Right atrium auricular region (tissue), 2 donors: ENCODE results near the gene EIF4E3. TPM values are rescaled to one million over a fixed set of nuclear protein-coding genes. Genes with fewer than 3 reads are reported as not detected.

Experiments used
- DNase-seq: peaks from one replicate; pipeline ENCODE4 v3.0.0-alpha.2; 2019; ENCODE audit warnings: low spot score
- H3K27ac ChIP-seq, 2 donors: fragments of 200-600 bp; sonication (generic); 1 replicate in 1 of 2; 2 replicates in 1 of 2; pipeline ENCODE4 v1.5.1; 2016 to 2019
- H3K27me3 ChIP-seq, 2 donors: fragments of 200-600 bp; sonication (generic); one replicate each; pipeline versions ENCODE4 v1.5.1 to v1.6.0; 2017 to 2019
- H3K36me3 ChIP-seq: fragments of 200-600 bp; sonication (generic); one replicate; pipeline ENCODE4 v1.5.1; 2016
- H3K4me1 ChIP-seq, 2 donors: fragments of 200-600 bp; sonication (generic); one replicate each; pipeline versions ENCODE4 v1.5.1 to v1.6.0; 2017 to 2019
- H3K4me3 ChIP-seq, 2 donors: fragments of 200-600 bp; sonication (generic); 1 replicate in 1 of 2; 2 replicates in 1 of 2; pipeline ENCODE4 v1.5.1; 2017 to 2019; ENCODE audit warnings: mild to moderate bottlenecking in 1 of 2, moderate library complexity in 1 of 2
- H3K9me3 ChIP-seq, 2 donors: fragments of 200-600 bp; sonication (generic); one replicate each; pipeline ENCODE4 v1.5.1; 2019
- CTCF ChIP-seq, 2 donors: fragments of 200-600 bp; sonication (generic); IDR thresholded peaks; one replicate each; pipeline ENCODE4 v1.5.1; 2019; ENCODE audit warnings: antibody characterized with exemption in 2 of 2
- total RNA-seq, 2 donors: library from RNA; depleted of rRNA; stranded (reverse); fragments of >200 nt; gene quantifications; one replicate each; pipeline ENCODE4 v1.1.0, GENCODE V29; 2016

The EIF4E3 gene
- total RNA-seq, 2 donors from 2014 or later = 18.2 to 23.3 TPM

- no peaks in the 10 kb centered on the region for H3K36me3 ChIP-seq
- no peaks in the 10 kb centered on the region for H3K27me3 ChIP-seq
- no peak for TF ChIP-seq CTCF (IDR thresholded peaks at IDR 0.05)
- no peak for DNase-seq
- no peaks in the 10 kb centered on the region for H3K4me1 ChIP-seq
- no peaks in the 10 kb centered on the region for H3K9me3 ChIP-seq
- H3K4me3 ChIP-seq = no peak overlapping the region
- H3K27ac ChIP-seq = no peak overlapping the region
Observed at GRCh38 chr3:71651625-71652024, 73.6 kb downstream of the EIF4E3 start.

GRCh38 chr3:71650372-71650771 is 74.8 kb downstream of the EIF4E3 start:
- Histone ChIP-seq H3K4me1 (no peaks in the 10 kb centered on the region), H3K9me3 (no peaks in the 10 kb centered on the region), H3K27me3 (no peaks in the 10 kb centered on the region), H3K4me3 (no peak overlapping the region), H3K36me3 (no peaks in the 10 kb centered on the region), H3K27ac (no peak overlapping the region)
- no peak for TF ChIP-seq CTCF (IDR thresholded peaks at IDR 0.05)
- DNase-seq = no peak

GRCh38 chr3:71649757-71650156 is 75.4 kb downstream of the EIF4E3 start:
- Histone ChIP-seq H3K36me3 (no peaks in the 10 kb centered on the region), H3K4me3 (no peak overlapping the region), H3K27me3 (no peaks in the 10 kb centered on the region), H3K27ac (no peak overlapping the region), H3K9me3 (no peaks in the 10 kb centered on the region), H3K4me1 (no peaks in the 10 kb centered on the region)
- no peak for DNase-seq
- TF ChIP-seq CTCF (IDR thresholded peaks at IDR 0.05) = no peak

GRCh38 chr3:71647751-71648150 is 77.5 kb downstream of the EIF4E3 start:
- Histone ChIP-seq H3K9me3 (no peaks in the 10 kb centered on the region), H3K27ac (no peak overlapping the region), H3K36me3 (no peaks in the 10 kb centered on the region), H3K4me3 (no peak overlapping the region), H3K27me3 (no peaks in the 10 kb centered on the region), H3K4me1 (no peaks in the 10 kb centered on the region)
- no peak for TF ChIP-seq CTCF (IDR thresholded peaks at IDR 0.05)
- DNase-seq = no peak

GRCh38 chr3:71646971-71647370 is 78.2 kb downstream of the EIF4E3 start:
- no peak for DNase-seq
- Histone ChIP-seq H3K4me3 (no peak overlapping the region), H3K27ac (no peak overlapping the region), H3K9me3 (no peaks in the 10 kb centered on the region), H3K36me3 (no peaks in the 10 kb centered on the region), H3K27me3 (no peaks in the 10 kb centered on the region), H3K4me1 (no peaks in the 10 kb centered on the region)
- TF ChIP-seq CTCF (IDR thresholded peaks at IDR 0.05) = no peak

- DNase-seq = no peak
- Histone ChIP-seq H3K4me3 (no peak overlapping the region), H3K4me1 (no peaks in the 10 kb centered on the region), H3K27me3 (no peaks in the 10 kb centered on the region), H3K36me3 (no peaks in the 10 kb centered on the region), H3K9me3 (no peaks in the 10 kb centered on the region), H3K27ac (no peak overlapping the region)
- TF ChIP-seq CTCF (IDR thresholded peaks at IDR 0.05) = no peak
Observed at GRCh38 chr3:71645140-71645539, 80.1 kb downstream of the EIF4E3 start.
